GM23248 (cell line): ENCODE data around the gene NF1. TPM values are rescaled to one million over a fixed set of nuclear protein-coding genes. Genes with fewer than 3 reads are reported as not detected.

Experiments used
- DNase-seq: peaks from one replicate; pipeline ENCODE4 v3.0.0-alpha.2; 2015
- H2AFZ ChIP-seq: fragments of 200-600 bp; sonication (generic); 2 replicates; pipeline ENCODE4 v1.6.1; 2016; ENCODE audit warnings: antibody characterized with exemption
- H3F3A ChIP-seq: fragments of 200-600 bp; sonication (generic); 2 replicates; pipeline ENCODE4 v1.6.1; 2016; ENCODE audit warnings: mild to moderate bottlenecking, antibody characterized with exemption, mixed run types; ENCODE audit not compliant: insufficient read depth
- H3K27ac ChIP-seq: fragments of 200-600 bp; sonication (generic); 2 replicates; pipeline ENCODE4 v1.5.1; 2016; ENCODE audit warnings: mild to moderate bottlenecking
- H3K27me3 ChIP-seq: fragments of 200-600 bp; sonication (generic); replicated peaks from 2 replicates; pipeline ENCODE4 v1.6.1; 2016; ENCODE audit warnings: mild to moderate bottlenecking; ENCODE audit not compliant: insufficient read depth
- H3K36me3 ChIP-seq: fragments of 200-600 bp; sonication (generic); 2 replicates; pipeline ENCODE4 v1.6.1; 2016; ENCODE audit warnings: low read depth, mild to moderate bottlenecking
- H3K4me1 ChIP-seq: fragments of 200-600 bp; sonication (generic); 2 replicates; pipeline ENCODE4 v1.6.1; 2016; ENCODE audit warnings: mild to moderate bottlenecking; ENCODE audit not compliant: insufficient read depth
- H3K4me2 ChIP-seq: fragments of 200-600 bp; sonication (generic); one replicate; pipeline ENCODE4 v1.6.1; 2016; ENCODE audit warnings: mild to moderate bottlenecking; ENCODE audit not compliant: unreplicated experiment
- H3K4me3 ChIP-seq: fragments of 200-600 bp; sonication (generic); 2 replicates; pipeline ENCODE4 v1.5.1; 2016; ENCODE audit warnings: mild to moderate bottlenecking
- H3K79me2 ChIP-seq: fragments of 200-600 bp; sonication (generic); 2 replicates; pipeline ENCODE4 v1.6.1; 2016; ENCODE audit warnings: mild to moderate bottlenecking; ENCODE audit not compliant: insufficient read depth
- H3K9ac ChIP-seq: fragments of 200-600 bp; sonication (generic); 2 replicates; pipeline ENCODE4 v1.6.1; 2016; ENCODE audit warnings: mild to moderate bottlenecking
- H3K9me2 ChIP-seq: fragments of 200-600 bp; sonication (generic); 2 replicates; pipeline ENCODE4 v1.6.1; 2016; ENCODE audit warnings: mixed run types, mild to moderate bottlenecking, moderate library complexity; ENCODE audit not compliant: insufficient read depth
- H3K9me3 ChIP-seq: fragments of 200-600 bp; sonication (generic); one replicate; pipeline ENCODE4 v1.6.1; 2017; ENCODE audit warnings: low read depth
- H4K20me1 ChIP-seq: fragments of 200-600 bp; sonication (generic); 2 replicates; pipeline ENCODE4 v1.6.0; 2016; ENCODE audit not compliant: insufficient read depth
- EZH2 ChIP-seq: fragments of 200-600 bp; sonication (generic); IDR thresholded peaks from 2 replicates; pipeline ENCODE4 v1.6.1; 2018; ENCODE audit warnings: antibody characterized with exemption, mild to moderate bottlenecking; ENCODE audit not compliant: insufficient read depth, poor library complexity, severe bottlenecking
- EZH2phosphoT487 ChIP-seq: fragments of 200-600 bp; sonication (generic); IDR thresholded peaks from 2 replicates; pipeline ENCODE4 v1.6.1; 2018; ENCODE audit warnings: antibody characterized with exemption, moderate library complexity, mild to moderate bottlenecking, low read depth; ENCODE audit not compliant: insufficient read depth
- WGBS, 2 experiments: methylation state at CpG; one replicate each; pipeline ENCODE4 v1.1.6; 2015 to 2017; ENCODE audit warnings: low lambda C conversion rate in 2 of 2, low coverage in 1 of 2; ENCODE audit errors: missing lambda C conversion rate in 2 of 2; 5-methylcytosine and 5-hydroxymethylcytosine counted together
- in situ Hi-C: fragments of 300-500 bp; cut with MboI; formaldehyde crosslinking; loops from 2 replicates; pipeline ENCODE4 v1.15.0; 2020
- polyA plus RNA-seq: library from polyadenylated mRNA; unstranded; fragments of >200 nt; fragmentation: Nextera tagmentation; extraction: Ambion mirVana; gene quantifications from 2 replicates; pipeline ENCODE4 v1.2.1, GENCODE V29; 2016
- total RNA-seq: library from RNA; depleted of rRNA; stranded (reverse); fragments of >200 nt; shearing (Covaris generic); gene quantifications from 2 replicates; pipeline ENCODE4 v1.2.3, GENCODE V29; 2014

The NF1 gene
- total and polyA plus RNA-seq, 2 experiments from 2014 or later, result 6.1 to 24.4 TPM

DNA sequence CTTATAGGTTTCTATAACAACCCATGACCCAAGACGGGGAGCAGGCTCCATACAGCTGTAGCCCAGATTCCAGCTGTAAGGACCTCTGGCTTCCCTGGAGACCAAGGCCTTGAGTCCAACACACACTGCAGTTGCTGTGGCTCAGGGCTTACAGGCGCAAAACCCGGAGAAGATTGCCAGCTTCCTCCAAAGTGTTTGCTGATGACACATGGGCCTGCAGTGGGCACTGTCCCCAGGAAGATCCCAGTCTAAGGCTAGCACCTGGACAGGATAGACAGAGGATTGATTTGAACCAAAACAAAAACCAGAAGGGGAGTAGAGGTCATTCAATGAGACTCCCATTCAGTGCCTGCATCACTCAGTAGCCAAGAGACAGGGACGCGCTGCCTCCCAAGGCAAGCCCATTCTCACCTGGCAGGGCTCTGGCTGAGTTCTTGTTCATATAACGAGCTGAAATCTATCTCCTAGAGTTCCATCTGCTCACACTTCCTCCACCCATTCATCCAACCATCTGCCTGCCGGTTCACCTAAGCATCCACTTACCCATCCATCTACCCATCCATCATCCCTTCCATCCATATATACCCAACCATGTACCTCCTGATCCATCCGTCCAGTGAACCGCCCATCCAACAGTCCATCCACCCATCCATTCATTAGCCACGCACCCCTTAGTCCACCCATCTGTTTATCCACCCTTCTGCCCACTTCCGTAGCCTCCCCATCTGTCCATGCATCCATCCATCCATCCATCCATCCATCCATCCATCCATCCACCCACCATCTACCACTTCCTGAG lies 306.9 kb downstream of the NF1 start:
- in situ Hi-C loops, result no loop called here
- Histone ChIP-seq H3K9me3 (no peaks in the 10 kb centered on the region), H3K9me2 (no peaks in the 10 kb centered on the region), H3K27ac (no peak overlapping the region), H4K20me1 (no peaks in the 10 kb centered on the region), H3K4me2 (no peak overlapping the region), H2AFZ (no peak overlapping the region), H3K4me1 (no peaks in the 10 kb centered on the region), H3K4me3 (no peak overlapping the region), H3K9ac (no peak overlapping the region), H3F3A (no peaks in the 10 kb centered on the region), H3K36me3 (no peaks in the 10 kb centered on the region), H3K79me2 (no peaks in the 10 kb centered on the region), H3K27me3 (no peaks in the 10 kb centered on the region)
- DNase-seq, result no peak
- TF ChIP-seq EZH2phosphoT487 (no peak), EZH2 (no peak)
- 65 to 74% methylated on average over 11 of the region's 11 CpGs for WGBS, 2 experiments

DNA sequence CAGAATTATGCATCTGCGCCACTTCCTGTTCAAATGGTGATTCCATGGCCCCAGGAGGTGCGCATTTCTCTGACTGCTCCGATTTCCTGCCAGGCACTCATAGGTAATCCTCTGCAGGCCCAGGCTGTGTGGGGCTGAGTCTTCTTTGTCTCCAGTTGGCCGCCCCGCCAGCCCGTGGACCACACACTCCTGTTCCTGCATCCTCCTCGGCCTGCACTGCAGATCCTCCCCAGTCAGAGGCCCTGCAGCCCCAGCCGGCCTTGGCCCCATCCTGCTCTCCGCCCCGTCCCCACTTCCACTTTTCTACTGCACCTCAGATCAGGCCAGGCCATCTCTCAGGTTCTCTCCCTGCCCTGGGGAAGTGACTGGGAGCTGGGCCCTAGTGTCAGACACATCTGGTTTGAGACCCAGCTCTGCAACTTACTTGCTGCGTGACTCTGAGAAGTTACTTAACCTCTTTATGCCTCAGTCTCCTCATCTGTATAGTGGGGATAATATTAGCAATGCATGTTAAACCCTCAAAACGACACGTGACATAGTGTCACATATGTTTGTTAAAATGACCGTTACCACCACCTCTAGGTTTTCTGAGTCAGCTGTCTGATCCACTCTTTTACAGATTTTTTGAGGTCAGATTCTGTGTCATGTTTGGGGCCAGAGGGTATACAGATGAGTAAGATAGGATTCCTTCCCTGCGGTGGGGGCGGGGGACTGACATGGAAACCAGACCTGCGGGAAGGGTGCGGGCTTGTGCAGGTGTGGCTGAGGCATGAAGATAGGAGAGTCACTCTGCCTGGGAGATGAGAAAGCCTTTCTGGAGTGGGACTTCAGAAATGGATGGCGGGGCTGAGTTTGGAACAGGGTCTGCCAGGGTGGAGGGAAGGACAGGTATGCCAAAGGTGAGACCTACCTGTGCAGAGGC lies 309.5 kb downstream of the NF1 start:
- no peaks in the 10 kb centered on the region for H3K9me2 ChIP-seq
- H3K36me3 ChIP-seq, result no peaks in the 10 kb centered on the region
- no peak overlapping the region for H3K4me2 ChIP-seq
- no peaks in the 10 kb centered on the region; the same call in none of the 2 replicates for H3K27me3 ChIP-seq
- no peaks in the 10 kb centered on the region for H3K4me1 ChIP-seq
- H4K20me1 ChIP-seq, result no peaks in the 10 kb centered on the region
- no peak overlapping the region for H3K9ac ChIP-seq
- in situ Hi-C loops, result no loop called here
- 75 to 76% methylated on average over 19 of the region's 19 CpGs for WGBS, 2 experiments
- TF ChIP-seq EZH2phosphoT487, result no peak
- no peak for TF ChIP-seq EZH2
- no peaks in the 10 kb centered on the region for H3F3A ChIP-seq
- H3K9me3 ChIP-seq, result no peaks in the 10 kb centered on the region
- no peak overlapping the region for H3K27ac ChIP-seq
- H2AFZ ChIP-seq, result no peak overlapping the region
- H3K79me2 ChIP-seq, result no peaks in the 10 kb centered on the region
- DNase-seq, result no peak
- H3K4me3 ChIP-seq, result no peak overlapping the region

DNA sequence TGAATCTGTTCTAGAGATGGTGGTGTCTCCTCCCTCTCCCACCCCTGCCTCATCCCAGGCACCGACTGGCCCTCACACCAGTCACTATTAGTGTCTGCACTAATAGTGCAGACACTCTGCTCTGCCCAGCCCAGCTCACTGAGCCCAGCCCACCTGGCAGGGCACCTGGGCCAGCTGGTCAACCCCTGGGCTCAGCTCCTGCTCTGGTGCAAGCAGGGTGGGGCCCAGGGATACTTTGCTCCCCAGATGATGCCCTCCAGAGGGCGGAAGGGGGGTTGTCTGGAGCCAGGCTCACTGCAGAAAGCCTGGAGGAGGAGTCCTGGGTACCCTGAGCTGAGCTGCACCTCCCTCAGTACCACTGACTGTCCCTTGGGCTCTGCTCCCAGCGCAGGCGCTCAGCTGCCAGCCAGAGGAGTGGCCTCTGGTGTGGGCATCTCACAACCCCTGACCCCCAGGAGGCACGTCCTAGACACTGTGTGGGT lies 311.2 kb downstream of the NF1 start:
- Histone ChIP-seq H3K36me3 (no peaks in the 10 kb centered on the region), H3K27me3 (no peaks in the 10 kb centered on the region; the same call in none of the 2 replicates), H3K9me3 (no peaks in the 10 kb centered on the region), H3K9ac (no peak overlapping the region), H2AFZ (no peak overlapping the region), H3F3A (no peaks in the 10 kb centered on the region), H3K27ac (no peak overlapping the region), H4K20me1 (no peaks in the 10 kb centered on the region), H3K4me2 (no peak overlapping the region), H3K9me2 (no peaks in the 10 kb centered on the region), H3K4me3 (no peak overlapping the region), H3K79me2 (no peaks in the 10 kb centered on the region), H3K4me1 (no peaks in the 10 kb centered on the region)
- in situ Hi-C loops, result no loop called here
- WGBS, 2 experiments, result 43 to 58% methylated on average over 4 to 5 of the region's 5 CpGs
- DNase-seq, result no peak
- TF ChIP-seq EZH2phosphoT487, result no peak
- TF ChIP-seq EZH2, result no peak

DNA sequence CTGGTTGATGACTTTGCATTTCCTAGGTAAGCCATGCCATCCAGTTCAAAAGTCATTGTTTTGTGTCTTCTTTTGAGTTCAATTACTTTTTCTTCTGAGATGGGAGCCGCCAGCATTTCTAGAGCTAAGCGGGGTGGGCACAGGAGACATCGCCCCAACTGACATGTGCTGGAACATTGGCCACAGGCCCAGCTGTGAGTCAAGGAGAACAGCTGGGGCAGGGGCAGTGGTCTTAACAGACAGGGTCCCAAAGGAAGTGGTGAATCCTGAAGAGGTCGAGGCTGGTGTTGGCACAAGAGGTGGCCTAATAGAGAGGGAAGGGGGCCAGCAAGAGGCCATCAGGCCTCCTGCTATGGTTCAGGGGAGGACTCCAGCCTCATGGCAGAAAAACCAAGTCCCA lies 313.8 kb downstream of the NF1 start:
- no peak for TF ChIP-seq EZH2phosphoT487
- TF ChIP-seq EZH2, result no peak
- Histone ChIP-seq H3K4me1 (peaks cover 2% of the 10 kb centered on the region; the same call in 1 of the 2 replicates), H3K9ac (no peak overlapping the region), H3K4me3 (no peak overlapping the region), H3K27me3 (no peaks in the 10 kb centered on the region; the same call in none of the 2 replicates), H3K9me3 (no peaks in the 10 kb centered on the region), H3F3A (no peaks in the 10 kb centered on the region), H2AFZ (no peak overlapping the region), H3K36me3 (no peaks in the 10 kb centered on the region), H4K20me1 (no peaks in the 10 kb centered on the region), H3K79me2 (no peaks in the 10 kb centered on the region), H3K27ac (no peak overlapping the region), H3K4me2 (no peak overlapping the region), H3K9me2 (no peaks in the 10 kb centered on the region)
- WGBS, 2 experiments, result 58 to 63% methylated on average over 4 of the region's 4 CpGs
- no peak for DNase-seq
- in situ Hi-C loops, result no loop called here
